SK-N-MC (cell line): ENCODE measurements around the gene SMARCD3.

Experiments
- EZH2 ChIP-seq: fragments of 200-600 bp; sonication (generic); IDR thresholded peaks from one replicate; pipeline ENCODE4 v1.6.1; 2017; ENCODE audit warnings: antibody characterized with exemption
- POLR2AphosphoS5 ChIP-seq: IDR thresholded peaks from 2 replicates; pipeline ENCODE4 v1.6.1; 2012; ENCODE audit warnings: mild to moderate bottlenecking, low read depth, low read length, borderline replicate concordance

DNA sequence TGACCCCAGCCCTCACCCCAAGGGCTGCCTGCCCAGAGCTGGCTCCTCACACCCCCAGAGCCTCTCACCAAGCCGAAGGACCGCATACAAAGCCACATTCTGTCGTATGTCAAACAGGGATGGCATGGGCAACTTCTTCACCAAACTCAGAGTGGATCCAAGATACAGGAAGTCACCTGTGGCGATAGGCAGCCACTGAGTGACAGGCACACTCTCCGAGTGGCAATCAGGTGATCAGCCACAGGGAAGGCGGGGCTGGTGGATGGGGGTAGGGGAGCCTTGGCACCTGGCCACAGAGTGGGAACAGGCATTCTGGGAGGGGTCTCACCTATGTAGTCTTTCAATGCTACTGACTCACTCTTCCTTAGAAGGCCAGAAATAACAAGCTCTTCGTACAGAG lies 54.3 kb downstream of the SMARCD3 start:
- TF ChIP-seq POLR2AphosphoS5 (no peak), EZH2 (no peak)
